Hepatic stellate cell (primary cell): ENCODE data around the gene GGA1.

Source experiments
- DNase-seq: peaks from one replicate; pipeline ENCODE4 v3.0.0; 2011; ENCODE audit warnings: low spot score

GGA1 gene, protein sequence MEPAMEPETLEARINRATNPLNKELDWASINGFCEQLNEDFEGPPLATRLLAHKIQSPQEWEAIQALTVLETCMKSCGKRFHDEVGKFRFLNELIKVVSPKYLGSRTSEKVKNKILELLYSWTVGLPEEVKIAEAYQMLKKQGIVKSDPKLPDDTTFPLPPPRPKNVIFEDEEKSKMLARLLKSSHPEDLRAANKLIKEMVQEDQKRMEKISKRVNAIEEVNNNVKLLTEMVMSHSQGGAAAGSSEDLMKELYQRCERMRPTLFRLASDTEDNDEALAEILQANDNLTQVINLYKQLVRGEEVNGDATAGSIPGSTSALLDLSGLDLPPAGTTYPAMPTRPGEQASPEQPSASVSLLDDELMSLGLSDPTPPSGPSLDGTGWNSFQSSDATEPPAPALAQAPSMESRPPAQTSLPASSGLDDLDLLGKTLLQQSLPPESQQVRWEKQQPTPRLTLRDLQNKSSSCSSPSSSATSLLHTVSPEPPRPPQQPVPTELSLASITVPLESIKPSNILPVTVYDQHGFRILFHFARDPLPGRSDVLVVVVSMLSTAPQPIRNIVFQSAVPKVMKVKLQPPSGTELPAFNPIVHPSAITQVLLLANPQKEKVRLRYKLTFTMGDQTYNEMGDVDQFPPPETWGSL

DNA sequence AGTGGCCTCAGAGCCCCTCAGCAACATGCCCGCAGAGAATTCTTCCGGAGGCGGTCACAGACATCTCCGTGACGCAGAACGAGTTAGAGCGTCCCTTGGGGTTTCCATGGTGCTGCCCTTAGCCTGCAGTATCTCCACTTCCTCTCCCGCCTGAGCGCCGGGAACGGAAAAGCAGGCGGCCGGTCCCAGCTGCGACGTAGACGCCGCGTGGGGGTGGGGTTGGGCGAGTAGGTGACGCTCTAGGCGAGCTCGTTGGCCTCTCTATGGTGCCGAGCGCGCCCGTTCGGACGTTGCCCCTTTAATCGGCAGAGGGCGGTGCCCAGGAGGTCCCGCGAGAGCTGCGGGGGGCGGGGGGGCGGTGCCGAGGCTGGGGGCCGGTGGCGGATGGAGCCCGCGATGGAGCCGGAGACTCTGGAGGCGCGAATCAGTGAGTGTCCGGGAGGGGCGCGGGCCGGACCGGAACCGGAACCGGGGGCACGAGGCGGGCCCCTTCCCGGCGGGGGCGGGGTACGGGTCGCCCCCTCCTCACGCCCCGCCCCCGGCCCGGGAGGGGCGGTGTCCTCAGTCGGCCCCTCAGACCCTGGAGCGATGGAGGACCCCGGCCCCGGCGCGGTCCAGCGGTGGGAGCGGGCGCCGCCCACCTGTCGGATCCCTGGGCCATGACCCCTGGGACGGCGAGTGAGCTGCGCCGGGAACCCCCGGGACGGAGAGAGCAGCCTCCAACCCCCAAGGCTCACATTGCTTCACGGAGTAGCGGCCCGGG, at the start of gene GGA1:
Gene GGA1, plus strand, starts transcription at position 358 of the 763 bp plus-strand sequence. Its CDS starts 27 bp downstream, at position 385.
- peak; percentile 96 for DNase-seq

DNA sequence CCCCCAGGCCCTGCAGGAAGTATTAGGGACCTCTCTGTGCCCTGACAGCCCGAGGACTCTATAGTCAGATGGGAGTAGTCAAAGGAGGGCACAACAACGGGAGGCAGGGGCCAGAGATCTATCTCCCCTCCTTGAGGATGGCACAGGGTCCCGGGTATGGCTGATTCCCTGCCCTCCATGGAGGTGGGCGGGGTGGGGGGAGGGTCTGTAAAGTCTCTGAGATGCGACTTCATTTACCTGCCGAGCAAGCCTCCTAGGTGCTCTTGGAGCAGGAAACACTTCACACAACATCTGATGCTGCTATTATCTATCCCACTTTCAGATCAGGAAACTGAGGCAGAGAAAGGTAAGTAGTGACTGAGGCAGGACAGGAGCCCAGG, 49.1 kb upstream of the GGA1 start:
- DNase-seq: no peak

DNA sequence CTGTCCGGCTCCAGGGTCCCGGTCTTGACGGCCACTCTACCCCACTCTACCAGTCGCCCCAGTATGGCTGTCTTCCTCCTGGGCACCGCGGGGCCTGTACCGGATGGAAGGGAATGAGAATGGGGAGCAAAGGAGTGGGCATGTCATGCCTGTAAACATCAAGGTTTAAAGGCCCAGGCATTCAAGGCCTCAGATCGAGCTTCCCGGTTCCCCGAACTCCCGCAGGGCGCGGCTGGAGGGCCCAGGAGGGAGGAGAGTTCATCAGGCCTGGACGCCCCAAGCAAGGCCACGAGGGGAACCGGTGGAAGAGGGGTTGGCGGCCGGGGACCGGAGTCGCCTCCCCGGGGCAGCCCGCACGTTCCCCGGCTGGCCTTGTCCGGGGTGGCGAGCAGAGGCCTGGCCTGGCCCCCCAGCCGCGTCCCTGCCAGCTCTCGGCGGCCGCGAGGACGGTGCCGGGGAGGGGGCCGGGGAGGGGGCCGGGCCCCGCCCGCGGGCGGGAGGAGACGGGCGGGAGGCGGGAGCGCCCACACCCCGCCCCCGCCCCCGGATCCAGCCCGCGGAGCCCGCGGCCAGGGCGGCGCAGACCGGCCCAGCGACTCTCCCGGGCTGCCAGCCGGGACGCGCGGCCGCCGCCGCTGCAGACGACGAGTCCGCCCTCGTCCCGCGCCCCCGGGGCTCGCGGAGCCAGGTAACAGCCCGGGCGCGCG, 48.6 kb upstream of the GGA1 start, which contains the start of gene CDC42EP1:
Gene CDC42EP1, plus strand, starts transcription at position 580 of the 707 bp plus-strand sequence. CDS start 5,870 bp downstream, outside the sequence.
- DNase-seq: peak; percentile 80

DNA sequence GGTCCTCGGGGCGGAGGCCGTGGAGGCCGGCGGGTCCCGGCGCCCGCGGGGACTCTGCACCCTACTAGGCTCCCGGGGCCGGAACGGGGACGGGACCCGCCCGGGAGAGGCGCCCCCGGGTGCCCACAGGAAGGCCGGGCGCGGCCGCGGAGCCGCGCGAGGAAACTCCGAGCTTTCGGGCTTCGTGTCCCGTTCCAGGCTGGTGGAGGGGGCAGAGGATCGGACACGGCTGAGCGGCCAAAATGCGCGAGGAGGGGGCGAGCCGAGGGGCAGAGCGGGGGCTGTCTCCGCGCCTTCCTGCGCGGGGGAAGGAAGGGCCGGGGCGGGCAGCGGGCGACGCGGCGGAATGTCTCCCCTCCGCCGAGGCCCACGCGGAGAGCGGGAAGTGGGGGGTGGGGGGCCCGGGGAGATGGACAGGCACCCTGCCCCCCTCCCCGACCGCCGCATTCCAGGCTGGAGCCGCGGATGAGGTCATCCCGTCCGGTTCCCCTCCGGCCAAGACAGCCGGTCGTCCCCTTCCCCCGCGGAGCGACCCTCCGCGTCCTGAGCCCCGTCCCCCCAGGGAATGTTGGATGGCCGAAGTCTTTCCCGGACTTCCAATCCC, 47.9 kb upstream of the GGA1 start:
- DNase-seq: peak; percentile 79

DNA sequence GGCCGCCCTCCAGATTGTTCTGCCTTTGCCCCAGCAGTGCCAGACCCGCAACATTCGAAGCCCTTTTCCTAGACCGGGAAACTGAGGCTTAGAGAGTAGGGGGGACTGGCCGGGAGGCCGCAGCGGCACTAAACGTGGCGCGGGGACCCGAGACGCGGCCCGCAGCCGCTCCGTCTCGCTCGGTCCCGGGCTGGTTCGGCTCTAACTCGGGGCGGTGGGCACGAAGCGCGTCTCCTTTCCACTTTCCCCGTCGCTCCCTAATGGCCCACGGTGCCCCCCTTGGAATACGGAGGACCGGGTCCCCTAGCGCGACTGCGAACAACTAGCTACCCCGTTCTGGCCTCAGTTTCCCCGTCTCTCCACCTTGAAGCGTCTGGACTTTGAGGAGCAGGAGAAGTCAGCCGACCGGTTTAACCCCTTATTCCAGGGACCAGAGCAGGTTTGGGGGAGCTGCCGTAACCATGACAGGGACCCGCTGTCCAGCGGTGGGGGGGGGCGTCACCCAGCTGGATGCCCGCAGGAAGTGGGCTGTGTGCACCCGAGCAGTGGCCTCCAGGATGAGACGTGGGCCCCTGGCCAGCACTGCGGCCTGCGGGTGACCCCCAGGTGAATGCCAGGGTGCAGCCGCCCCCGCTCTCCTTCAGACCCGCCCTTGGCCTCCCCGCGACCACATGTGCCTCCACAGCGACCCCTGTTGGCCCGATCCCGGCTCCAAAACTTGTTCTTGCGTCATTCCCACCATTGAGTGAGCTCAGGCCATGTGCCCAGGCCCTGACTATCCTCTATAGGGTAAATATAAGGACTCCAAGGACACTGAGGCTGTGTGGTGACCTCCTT, 47.2 kb upstream of the GGA1 start:
- peak; percentile 93 for DNase-seq

DNA sequence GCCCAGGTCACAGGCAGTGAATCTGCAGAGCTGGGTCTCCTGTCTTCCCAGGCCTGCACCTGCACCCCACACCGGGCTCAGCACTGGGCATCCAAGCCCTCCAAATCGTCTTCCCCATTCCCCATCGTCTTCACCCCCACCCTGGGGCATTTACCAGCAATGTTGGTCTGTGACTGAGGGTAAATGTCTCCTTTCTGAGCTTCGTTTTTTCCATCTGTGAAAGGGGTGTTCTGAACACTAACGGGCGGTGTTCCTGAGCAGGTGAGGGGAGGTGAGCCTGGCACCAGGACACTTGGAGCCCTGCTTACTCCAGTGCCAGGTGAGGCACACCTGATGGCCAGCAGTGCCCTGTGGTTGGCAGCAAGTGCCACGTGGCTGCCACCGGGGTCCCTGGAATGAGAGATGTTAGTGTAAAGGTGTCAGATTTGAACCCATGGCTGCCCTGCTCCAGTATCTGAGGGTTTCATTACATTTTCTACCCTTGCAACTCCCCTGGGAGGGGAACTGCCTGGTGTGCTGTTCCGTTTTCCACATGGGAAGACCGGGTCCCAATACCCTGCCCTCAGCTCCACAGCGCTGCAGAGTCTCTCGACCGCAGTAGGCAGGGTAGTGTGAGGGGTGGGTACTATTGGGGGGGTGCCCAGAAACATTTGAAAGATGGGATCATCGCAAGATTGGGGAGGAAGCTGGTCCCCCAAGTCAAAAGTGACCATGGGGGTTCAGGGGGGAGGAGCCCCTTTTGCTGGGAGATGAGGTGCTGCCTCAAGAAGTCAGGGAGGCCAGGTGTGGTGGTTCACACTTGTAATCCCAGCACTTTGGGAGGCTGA, 46.4 kb upstream of the GGA1 start:
- DNase-seq: no peak

DNA sequence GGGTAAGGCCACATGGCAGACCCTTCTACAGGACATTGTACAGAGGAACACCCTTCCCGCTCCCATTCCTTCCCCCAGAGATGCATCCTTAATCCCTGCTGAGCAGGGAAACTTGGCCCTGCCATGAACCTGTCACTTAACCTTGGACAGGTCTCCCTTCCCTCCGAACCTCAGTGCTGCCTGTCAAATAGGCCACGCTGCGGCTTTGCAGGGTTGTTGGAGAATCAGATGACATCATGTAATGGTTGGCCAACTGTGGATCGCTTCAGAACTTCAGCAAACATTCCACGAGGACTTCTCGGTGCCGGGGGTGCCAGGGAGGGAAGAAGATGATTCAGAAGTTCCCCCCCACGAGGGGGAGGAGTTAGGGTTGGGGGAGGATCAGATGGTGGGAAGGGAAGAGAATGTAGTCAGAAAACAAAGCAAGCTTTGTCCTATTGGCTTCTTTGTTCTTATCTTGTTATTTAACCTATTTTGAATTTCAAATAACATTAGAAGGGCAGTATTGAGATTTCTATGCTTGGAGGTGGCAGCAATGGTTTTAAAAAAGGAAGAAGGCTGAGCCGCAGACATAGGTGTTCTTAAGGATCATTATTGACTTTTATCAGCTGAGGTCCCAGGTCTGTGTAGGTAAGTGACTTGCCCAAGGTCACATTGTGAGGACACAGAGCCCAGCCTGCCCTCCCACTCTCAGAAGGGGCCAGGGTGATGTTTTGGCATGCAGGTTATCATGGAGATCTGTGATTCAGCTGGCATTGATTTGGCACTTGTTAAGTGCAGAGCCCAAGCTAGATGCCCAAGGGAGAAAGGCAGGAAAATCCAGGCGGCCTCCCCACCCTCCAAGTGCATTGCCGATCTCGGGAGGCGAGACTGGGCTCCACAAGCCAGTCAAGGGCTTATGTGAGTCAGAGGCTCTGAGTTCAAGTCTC, 45.2 kb upstream of the GGA1 start:
- peak; percentile 98 for DNase-seq

DNA sequence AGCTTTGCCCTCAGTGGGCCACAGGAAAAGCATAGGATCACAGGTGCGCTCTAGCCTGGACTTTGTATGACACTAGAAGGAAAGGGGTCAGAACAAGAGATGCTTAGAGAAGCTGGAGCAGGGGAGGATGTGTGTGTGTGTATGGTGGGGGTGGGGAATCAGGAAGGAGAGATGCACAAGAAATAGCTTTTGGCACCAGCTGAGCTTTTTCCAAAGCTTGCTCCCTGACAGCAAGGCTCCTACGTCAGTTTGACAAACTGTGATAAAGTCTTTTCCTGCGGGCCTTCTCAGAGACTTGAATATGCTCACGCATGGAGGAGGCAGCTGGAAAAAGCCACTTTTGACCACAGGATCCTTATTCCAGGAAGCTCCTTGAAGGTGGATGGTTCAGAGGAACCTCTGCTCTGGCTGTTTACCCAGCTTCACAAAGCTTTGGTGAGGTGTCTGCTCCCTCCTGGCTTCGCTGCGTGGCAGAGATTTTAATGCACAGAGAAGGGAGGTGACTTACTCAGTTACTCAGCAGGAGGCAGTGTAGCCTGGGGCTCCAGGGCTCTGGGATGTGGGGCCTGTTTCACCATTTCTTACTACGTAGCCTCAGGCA, 44.4 kb upstream of the GGA1 start:
- DNase-seq: peak; percentile 48

DNA sequence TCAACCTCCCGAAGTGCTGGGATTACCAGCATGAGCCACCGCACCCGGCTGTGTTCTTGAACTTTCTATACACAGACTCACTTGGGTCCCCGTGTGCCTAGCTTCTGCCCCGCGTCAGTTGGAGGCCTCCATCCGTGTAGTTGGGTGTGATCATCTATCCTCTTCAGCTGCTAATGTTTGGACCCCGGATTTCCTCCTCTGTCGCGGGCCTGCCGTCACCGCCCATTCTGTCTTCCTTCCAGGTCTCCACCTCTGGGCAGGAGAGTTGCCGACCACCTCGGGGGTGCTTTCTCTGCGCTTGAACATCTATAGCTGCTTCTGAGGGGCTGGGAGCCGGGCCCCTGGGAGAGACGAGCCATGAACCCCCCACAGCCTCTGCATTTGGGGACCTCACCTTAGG, 42.8 kb upstream of the GGA1 start:
- DNase-seq: no peak

DNA sequence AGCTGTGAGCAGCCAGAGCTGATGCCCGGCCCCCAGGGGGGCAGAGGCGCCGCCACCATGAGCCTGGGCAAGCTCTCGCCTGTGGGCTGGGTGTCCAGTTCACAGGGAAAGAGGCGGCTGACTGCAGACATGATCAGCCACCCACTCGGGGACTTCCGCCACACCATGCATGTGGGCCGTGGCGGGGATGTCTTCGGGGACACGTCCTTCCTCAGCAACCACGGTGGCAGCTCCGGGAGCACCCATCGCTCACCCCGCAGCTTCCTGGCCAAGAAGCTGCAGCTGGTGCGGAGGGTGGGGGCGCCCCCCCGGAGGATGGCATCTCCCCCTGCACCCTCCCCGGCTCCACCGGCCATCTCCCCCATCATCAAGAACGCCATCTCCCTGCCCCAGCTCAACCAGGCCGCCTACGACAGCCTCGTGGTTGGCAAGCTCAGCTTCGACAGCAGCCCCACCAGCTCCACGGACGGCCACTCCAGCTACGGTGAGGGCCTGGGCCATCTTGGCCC, 42.3 kb upstream of the GGA1 start:
- no peak for DNase-seq

DNA sequence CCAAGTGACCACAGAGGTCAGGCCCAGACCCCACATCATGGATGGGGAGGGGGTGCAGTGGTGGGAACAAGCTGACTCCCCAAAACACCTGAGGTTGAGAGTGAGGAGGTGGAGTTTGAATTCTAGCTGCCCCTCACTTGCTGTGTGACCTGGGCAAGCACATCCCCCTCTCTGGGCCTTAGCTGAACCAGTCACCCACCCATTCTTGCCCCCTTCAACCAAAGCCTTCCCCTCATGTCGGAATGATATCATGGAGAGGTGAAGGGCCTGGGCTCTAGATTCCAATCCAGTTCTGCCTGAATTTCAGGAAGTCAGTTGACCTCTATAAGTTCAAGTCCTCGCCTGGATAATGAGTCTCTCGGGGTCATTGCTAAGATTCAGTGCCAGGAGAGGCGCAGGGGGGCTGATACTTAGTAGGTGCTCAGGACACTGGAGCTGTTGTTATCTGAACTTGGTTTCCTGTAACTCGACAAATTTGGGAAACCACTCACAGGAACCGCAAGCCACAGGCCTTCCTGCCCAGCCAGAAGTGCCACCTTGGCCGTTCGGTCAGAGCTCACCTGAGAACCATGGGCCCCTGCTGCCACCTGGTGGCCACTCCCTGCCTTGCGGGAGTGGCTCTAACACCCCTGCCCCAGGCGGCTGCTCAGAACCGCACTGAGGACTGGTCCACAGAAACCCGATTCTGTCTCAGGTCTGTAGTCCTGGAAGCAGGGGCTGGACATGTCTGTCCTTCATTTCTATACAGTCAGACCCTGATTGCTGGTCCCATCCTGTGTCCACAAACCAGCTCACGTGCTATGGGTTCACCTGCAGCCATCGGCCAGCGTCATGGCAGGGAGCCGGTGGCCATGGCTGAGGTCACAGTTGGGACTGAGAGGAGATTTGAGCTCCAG, 41.5 kb upstream of the GGA1 start:
- DNase-seq: peak; percentile 72

DNA sequence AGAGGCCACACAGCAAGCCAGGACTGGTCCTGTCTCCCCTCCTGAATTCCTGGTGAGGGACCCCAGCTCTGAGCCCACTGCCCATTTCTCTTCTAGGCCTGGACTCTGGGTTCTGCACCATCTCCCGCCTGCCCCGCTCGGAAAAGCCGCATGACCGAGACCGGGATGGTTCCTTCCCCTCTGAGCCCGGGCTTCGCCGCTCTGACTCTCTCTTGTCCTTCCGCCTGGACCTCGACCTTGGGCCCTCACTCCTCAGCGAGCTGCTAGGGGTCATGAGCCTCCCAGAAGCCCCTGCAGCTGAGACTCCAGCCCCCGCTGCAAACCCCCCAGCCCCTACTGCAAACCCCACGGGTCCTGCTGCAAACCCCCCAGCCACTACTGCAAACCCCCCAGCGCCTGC, 40.6 kb upstream of the GGA1 start:
- no peak for DNase-seq

DNA sequence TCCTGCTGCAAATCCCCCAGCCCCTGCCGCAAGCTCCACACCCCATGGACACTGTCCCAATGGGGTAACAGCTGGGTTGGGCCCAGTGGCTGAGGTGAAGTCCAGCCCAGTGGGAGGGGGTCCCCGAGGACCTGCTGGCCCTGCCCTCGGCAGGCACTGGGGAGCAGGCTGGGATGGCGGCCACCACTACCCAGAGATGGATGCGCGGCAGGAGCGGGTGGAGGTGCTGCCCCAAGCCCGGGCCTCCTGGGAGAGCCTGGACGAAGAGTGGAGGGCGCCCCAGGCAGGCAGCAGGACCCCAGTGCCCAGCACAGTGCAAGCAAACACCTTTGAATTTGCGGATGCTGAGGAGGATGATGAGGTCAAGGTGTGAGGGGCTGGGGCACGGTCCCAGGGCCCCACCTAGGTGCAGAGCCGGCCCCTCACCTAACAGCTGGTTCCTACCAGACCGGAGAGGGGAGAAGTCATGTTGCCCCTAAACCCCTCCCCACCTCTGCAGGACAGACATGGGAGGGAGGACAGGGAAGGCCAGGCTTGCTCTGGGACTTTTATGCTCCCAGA, 40.1 kb upstream of the GGA1 start:
- no peak for DNase-seq

DNA sequence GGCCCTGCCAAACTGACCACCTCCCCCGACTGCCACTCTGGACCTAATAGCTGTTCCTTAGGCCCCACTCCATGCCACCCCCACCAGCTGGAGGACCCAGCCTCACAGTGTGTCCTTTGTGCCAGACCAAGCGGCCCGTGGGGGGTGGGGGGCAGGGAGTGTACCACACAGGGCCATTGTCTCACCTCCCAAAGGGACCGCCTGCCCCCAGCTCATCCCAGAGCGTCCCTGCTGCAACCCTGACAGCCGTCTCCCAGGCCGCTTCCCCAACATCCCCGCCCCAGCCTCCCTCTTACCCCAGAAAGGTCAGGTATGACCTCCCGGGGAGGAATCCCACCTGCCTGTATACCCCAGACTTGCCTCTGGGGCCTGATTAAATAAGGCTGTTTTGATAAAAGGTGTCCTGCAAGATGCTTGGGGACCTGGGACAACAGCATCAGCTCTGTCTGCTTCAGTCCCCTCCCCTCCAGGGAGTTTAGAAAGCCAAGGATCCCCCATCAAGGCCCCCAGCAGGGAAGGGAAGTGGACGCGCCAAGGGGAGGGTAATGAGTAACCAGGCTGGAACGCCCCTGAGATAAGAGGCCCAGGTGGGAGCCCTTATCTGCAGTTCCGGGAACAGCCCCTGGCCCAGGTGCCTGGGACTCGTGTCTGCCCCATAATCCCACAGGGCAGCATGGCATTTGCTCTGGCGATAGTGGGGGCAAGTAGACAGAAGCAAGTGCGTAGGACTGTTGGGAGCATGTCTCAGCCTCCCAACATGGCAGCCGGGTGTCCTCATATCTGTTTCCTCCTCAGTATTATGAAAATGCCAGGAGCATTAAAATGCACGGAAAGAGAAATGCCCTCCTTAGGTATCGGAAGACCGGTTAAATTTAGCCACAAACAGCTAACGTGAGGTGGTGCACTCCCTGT, 39.4 kb upstream of the GGA1 start:
- DNase-seq: no peak

DNA sequence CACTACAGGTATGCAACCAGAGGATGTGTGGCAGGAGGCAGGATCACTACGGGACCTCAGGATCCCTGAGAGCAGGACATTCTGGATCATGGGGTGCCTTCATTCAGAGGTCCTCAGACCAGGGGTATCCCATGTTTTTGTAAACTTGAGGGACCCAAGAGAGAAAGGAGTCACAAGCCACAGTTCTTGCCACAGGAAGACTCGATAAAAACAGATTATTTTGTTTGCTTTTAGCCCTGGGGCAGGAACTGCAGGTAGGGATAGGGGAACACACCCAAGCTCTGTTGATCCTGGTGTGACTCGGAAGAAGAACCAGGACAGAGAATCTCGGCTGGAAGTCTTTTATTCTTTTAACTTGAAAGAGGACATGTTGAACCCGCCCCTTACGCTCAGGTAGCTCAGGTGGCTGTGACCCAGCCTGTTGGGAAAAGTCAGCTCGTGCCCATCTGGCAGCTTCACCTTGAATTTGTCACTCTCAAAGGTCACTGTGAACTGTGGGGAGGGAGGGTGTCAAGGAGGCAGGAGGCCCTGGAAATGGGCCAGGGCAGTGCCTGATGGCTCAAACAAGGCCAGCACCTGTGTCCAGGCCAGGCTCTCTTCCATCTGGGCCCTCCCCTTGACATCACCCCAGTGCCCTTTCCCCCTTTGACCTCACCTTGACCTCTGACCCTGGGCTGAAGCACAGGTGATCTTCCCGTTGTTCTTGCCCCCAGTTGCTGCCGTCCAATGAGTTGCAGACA, 38.5 kb upstream of the GGA1 start:
- DNase-seq: no peak
